Loucy (cell line): ENCODE data around the gene WDR93.

Experiments used
- H2AFZ ChIP-seq: fragments of 200-600 bp; sonication (generic); 2 replicates; pipeline ENCODE4 v1.6.0; 2016; ENCODE audit warnings: antibody characterized with exemption, mild to moderate bottlenecking, low read length, moderate library complexity
- H3F3A ChIP-seq: fragments of 200-600 bp; 2 replicates; pipeline ENCODE4 v1.6.0; 2016; ENCODE audit warnings: antibody characterized with exemption, low read depth, mild to moderate bottlenecking
- H3K27me3 ChIP-seq: fragments of 200-600 bp; sonication (generic); 2 replicates; pipeline ENCODE4 v1.6.1; 2014; ENCODE audit warnings: low read length, mild to moderate bottlenecking; ENCODE audit not compliant: insufficient read depth, poor library complexity, severe bottlenecking
- H3K36me3 ChIP-seq: fragments of 200-600 bp; sonication (generic); 2 replicates; pipeline ENCODE4 v1.6.1; 2016; ENCODE audit warnings: low read length; ENCODE audit not compliant: insufficient read depth
- H3K4me1 ChIP-seq: fragments of 200-600 bp; sonication (generic); 2 replicates; pipeline ENCODE4 v1.5.1; 2014; ENCODE audit warnings: low read length, mild to moderate bottlenecking; ENCODE audit not compliant: insufficient read depth, poor library complexity, severe bottlenecking
- H3K4me2 ChIP-seq: fragments of 200-600 bp; sonication (generic); 2 replicates; pipeline ENCODE4 v1.6.0; 2014; ENCODE audit warnings: antibody characterized with exemption, low read length, low read depth, mild to moderate bottlenecking; ENCODE audit not compliant: poor library complexity, severe bottlenecking
- H3K4me3 ChIP-seq: fragments of 200-600 bp; sonication (generic); 2 replicates; pipeline ENCODE4 v1.5.1; 2014; ENCODE audit warnings: low read length, mild to moderate bottlenecking, mixed read lengths; ENCODE audit not compliant: poor library complexity, severe bottlenecking
- H3K79me2 ChIP-seq: fragments of 200-600 bp; sonication (generic); 2 replicates; pipeline ENCODE4 v1.6.1; 2014; ENCODE audit warnings: low read length; ENCODE audit not compliant: insufficient read depth
- H3K9ac ChIP-seq: fragments of 200-600 bp; sonication (generic); 2 replicates; pipeline ENCODE4 v1.6.0; 2014; ENCODE audit warnings: mild to moderate bottlenecking, low read depth, low read length, moderate library complexity; ENCODE audit not compliant: poor library complexity, severe bottlenecking
- H3K9me2 ChIP-seq: fragments of 200-600 bp; sonication (generic); replicated peaks from 2 replicates; pipeline ENCODE4 v1.6.1; 2016; ENCODE audit warnings: low read depth, low read length, mixed read lengths
- H3K9me3 ChIP-seq: fragments of 200-600 bp; sonication (generic); 2 replicates; pipeline ENCODE4 v1.6.1; 2014; ENCODE audit warnings: mild to moderate bottlenecking, antibody characterized with exemption, low read length, low read depth; ENCODE audit not compliant: insufficient read depth
- H4K20me1 ChIP-seq: fragments of 200-600 bp; sonication (generic); 2 replicates; pipeline ENCODE4 v1.6.0; 2014; ENCODE audit warnings: antibody characterized with exemption, low read length, mild to moderate bottlenecking; ENCODE audit not compliant: insufficient read depth, poor library complexity, severe bottlenecking
- CTCF ChIP-seq: fragments of 200-600 bp; sonication (generic); conservative IDR thresholded peaks from 2 replicates; pipeline ENCODE4 v1.5.1; 2014; ENCODE audit warnings: mild to moderate bottlenecking, antibody characterized with exemption, low read length
- EZH2phosphoT487 ChIP-seq: fragments of 200-600 bp; IDR thresholded peaks from 2 replicates; pipeline ENCODE4 v1.6.1; 2018; ENCODE audit warnings: antibody characterized with exemption, mild to moderate bottlenecking, moderate library complexity, borderline replicate concordance

The WDR93 gene

DNA sequence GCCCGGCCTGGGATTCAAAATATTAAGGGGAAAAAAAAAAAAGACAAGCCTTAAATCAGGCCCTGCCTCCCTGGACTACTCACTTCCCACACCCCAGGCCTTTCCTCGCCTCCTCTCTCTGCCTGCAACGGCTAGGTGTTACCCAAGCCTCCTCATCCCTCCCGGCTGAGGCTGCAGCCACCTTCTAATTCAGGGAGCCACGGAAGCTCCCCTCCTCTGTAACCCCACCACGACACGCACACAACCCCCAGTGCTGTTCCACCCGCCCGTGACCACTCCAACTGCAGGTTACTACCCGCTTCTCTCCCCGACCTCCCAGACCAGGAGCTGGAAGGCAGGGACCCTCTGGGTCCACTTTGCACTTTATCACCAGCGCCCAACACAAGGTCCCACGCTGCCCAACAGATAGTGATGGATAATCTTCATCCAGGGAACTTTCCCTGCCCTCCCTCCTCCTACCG is 36.3 kb upstream of the WDR93 start:
- no peaks in the 10 kb centered on the region for H3K79me2 ChIP-seq
- H3K4me2 ChIP-seq, result peak overlapping the region; percentile 99
- H3K9me3 ChIP-seq, result no peaks in the 10 kb centered on the region
- no peaks in the 10 kb centered on the region for H3K27me3 ChIP-seq
- H4K20me1 ChIP-seq, result no peaks in the 10 kb centered on the region
- H3F3A ChIP-seq, result peaks cover 5% of the 10 kb centered on the region; the same call in 1 of the 2 replicates
- no peaks in the 10 kb centered on the region for H3K36me3 ChIP-seq
- H2AFZ ChIP-seq, result peak overlapping the region; percentile 89
- H3K4me1 ChIP-seq, result peaks cover 15% of the 10 kb centered on the region
- no peaks in the 10 kb centered on the region for H3K9me2 ChIP-seq
- H3K4me3 ChIP-seq, result peak overlapping the region; percentile 85
- H3K9ac ChIP-seq, result peak overlapping the region; percentile 60
- no peak for TF ChIP-seq CTCF
- no peak for TF ChIP-seq EZH2phosphoT487

- H2AFZ ChIP-seq, result peak within 1 kb of the TSS; percentile 89
- no peaks in the 10 kb centered on the region for H3K27me3 ChIP-seq
- peak within 1 kb of the TSS; percentile 60 for H3K9ac ChIP-seq
- TF ChIP-seq CTCF (no peak), EZH2phosphoT487 (no peak)
- peaks cover 5% of the 10 kb centered on the region; the same call in 1 of the 2 replicates for H3F3A ChIP-seq
- no peaks in the 10 kb centered on the region for H4K20me1 ChIP-seq
- H3K79me2 ChIP-seq, result no peaks in the 10 kb centered on the region
- no peaks in the 10 kb centered on the region for H3K9me3 ChIP-seq
- peaks cover 15% of the 10 kb centered on the region for H3K4me1 ChIP-seq
- H3K4me3 ChIP-seq, result peak within 1 kb of the TSS; percentile 85
- no peaks in the 10 kb centered on the region for H3K36me3 ChIP-seq
- H3K4me2 ChIP-seq, result peak within 1 kb of the TSS; percentile 99
- no peaks in the 10 kb centered on the region for H3K9me2 ChIP-seq
These were observed 35.5 kb upstream of the WDR93 start, which contains the start of gene KIF7 for GRCh38 chr15:89654847-89655805. KIF7 (minus strand) TSS chr15:89655467; CDS start chr15:89652930, 2,537 bp downstream.

- TF ChIP-seq EZH2phosphoT487 (no peak), CTCF (no peak)
- H3K4me3 ChIP-seq, result peak overlapping the region; percentile 85
- peaks cover 15% of the 10 kb centered on the region for H3K4me1 ChIP-seq
- H3F3A ChIP-seq, result peaks cover 5% of the 10 kb centered on the region; the same call in 1 of the 2 replicates
- no peak overlapping the region for H3K9ac ChIP-seq
- H3K27me3 ChIP-seq, result no peaks in the 10 kb centered on the region
- H3K9me3 ChIP-seq, result no peaks in the 10 kb centered on the region
- H2AFZ ChIP-seq, result no peak overlapping the region
- no peaks in the 10 kb centered on the region for H4K20me1 ChIP-seq
- H3K9me2 ChIP-seq, result no peaks in the 10 kb centered on the region
- no peaks in the 10 kb centered on the region for H3K36me3 ChIP-seq
- H3K79me2 ChIP-seq, result no peaks in the 10 kb centered on the region
- peak overlapping the region; percentile 99 for H3K4me2 ChIP-seq
These were observed 34.3 kb upstream of the WDR93 start for GRCh38 chr15:89656116-89656815.
